Activated T-cell treated with anti-CD3 and anti-CD28 coated beads, Interleukin-2, amount 50 U/mL, for 1 hour (primary cell): ENCODE data around the gene ARSA.

Experiments used
- DNase-seq: peaks from one replicate; pipeline ENCODE4 v3.0.0-alpha.2; 2020

Gene ARSA

DNA sequence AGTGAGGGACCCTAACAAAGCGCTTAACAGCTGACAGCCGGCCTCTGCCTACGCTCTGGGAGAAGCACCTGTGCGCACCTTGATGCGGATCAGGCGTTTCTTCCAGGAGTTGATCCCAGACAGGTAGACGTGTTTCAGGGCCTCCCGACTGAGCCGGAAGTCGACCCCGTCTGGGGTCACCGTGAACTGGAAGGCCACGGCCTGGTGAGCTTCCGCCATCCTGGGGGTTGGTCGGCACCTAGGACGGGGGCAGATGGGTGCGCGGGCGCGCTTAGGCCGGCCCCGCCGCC, 50.3 kb downstream of the ARSA start:
- no peak for DNase-seq

GRCh38 chr22:50576806-50577696, 50.9 kb downstream of the ARSA start:
- DNase-seq: no peak

DNA sequence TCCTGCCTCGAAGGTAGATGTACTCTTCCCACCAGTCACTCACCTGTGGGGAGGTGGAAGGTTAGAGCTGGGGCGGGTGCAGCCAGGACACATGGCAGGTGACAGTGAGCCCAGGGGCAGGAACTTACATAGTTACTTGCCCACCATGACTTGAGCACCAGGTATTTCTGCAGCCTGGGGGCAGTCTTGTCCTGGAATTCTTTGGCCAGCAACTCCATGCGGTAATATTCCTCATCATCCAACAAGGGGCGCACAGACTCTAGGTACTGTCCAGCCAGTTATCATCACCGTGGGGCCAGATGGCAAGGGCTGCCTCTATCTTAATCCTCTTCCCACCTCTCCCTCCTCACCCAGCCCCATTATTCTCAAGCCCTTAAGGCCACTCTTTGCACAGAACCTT, 51.9 kb downstream of the ARSA start:
- DNase-seq: no peak

DNA sequence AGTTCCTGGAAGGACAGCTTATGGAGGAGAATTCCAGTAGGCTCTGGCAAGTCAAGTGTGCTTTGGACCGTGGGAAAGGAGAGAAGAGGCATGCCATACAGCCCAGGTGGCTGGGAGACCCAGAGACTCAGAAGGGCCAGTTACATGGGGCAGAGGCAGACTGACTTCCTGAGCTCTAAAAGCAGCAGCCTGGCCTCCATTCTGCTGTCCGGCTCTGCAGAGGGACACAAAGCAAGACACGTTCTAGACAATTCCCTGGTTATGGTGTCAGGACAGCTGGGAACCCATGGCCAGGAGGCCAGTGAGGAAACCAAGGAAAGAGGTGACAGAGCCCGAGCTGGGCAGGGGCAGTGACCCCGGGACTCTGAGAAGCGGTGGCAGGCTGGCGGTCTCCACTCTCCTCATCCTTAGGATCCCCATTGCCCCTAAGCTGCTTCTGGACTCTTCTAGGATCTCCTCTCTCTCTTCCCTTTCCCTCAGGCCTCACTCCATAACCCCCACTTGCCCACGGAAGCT, 52.5 kb downstream of the ARSA start:
- no peak for DNase-seq
